HEK293 (cell line): ENCODE data around the gene CCDC85C.

Experiments
- GLI4 ChIP-seq: fragments of 450-650 bp; formaldehyde crosslinking; IDR thresholded peaks from 2 replicates; pipeline ENCODE4 v1.5.1; 2016; ENCODE audit warnings: missing biosample characterization, missing genetic modification characterization
- GLIS2 ChIP-seq: fragments of 450-650 bp; formaldehyde crosslinking; IDR thresholded peaks from 2 replicates; pipeline ENCODE4 v1.5.1; 2016; ENCODE audit warnings: missing biosample characterization, missing genetic modification characterization
- KLF10 ChIP-seq: fragments of 450-650 bp; IDR thresholded peaks from 2 replicates; pipeline ENCODE4 v1.5.1; 2018; ENCODE audit warnings: missing biosample characterization, mild to moderate bottlenecking, missing genetic modification characterization
- KLF8 ChIP-seq: fragments of 450-650 bp; formaldehyde crosslinking; IDR thresholded peaks from 2 replicates; pipeline ENCODE4 v1.5.1; 2016; ENCODE audit warnings: missing biosample characterization, missing genetic modification characterization
- MEIS1 ChIP-seq: sonication (generic); formaldehyde crosslinking; IDR thresholded peaks from 2 replicates; pipeline ENCODE4 v1.8.1; 2022; ENCODE audit warnings: missing genetic modification reagents, mild to moderate bottlenecking, borderline replicate concordance
- MYNN ChIP-seq: fragments of 450-650 bp; formaldehyde crosslinking; IDR thresholded peaks from 2 replicates; pipeline ENCODE4 v1.5.1; 2016; ENCODE audit warnings: missing biosample characterization, missing genetic modification characterization, borderline replicate concordance
- PBX3 ChIP-seq: sonication (generic); formaldehyde crosslinking; IDR thresholded peaks from 2 replicates; pipeline ENCODE4 v1.8.1; 2022; ENCODE audit warnings: mild to moderate bottlenecking, moderate library complexity, missing genetic modification reagents
- PRDM2 ChIP-seq: fragments of 450-650 bp; formaldehyde crosslinking; IDR thresholded peaks from 2 replicates; pipeline ENCODE4 v1.5.1; 2016; ENCODE audit warnings: missing biosample characterization, missing genetic modification characterization, borderline replicate concordance
- REPIN1 ChIP-seq: fragments of 450-650 bp; formaldehyde crosslinking; IDR thresholded peaks from 2 replicates; pipeline ENCODE4 v1.5.1; 2017; ENCODE audit warnings: missing biosample characterization, missing genetic modification characterization, low read depth
- SETDB1 ChIP-seq: IDR thresholded peaks from one replicate; pipeline ENCODE4 v1.6.1; 2017; ENCODE audit warnings: mild to moderate bottlenecking, low read length, moderate library complexity, mixed read lengths; ENCODE audit not compliant: insufficient read length
- ZBTB1 ChIP-seq: fragments of 450-650 bp; formaldehyde crosslinking; IDR thresholded peaks from 2 replicates; pipeline ENCODE4 v1.5.1; 2016; ENCODE audit warnings: missing biosample characterization, missing genetic modification characterization
- ZBTB20 ChIP-seq: fragments of 450-650 bp; formaldehyde crosslinking; IDR thresholded peaks from 2 replicates; pipeline ENCODE4 v1.5.1; 2016; ENCODE audit warnings: missing biosample characterization, missing genetic modification characterization
- ZNF175 ChIP-seq: fragments of 450-650 bp; formaldehyde crosslinking; IDR thresholded peaks from 2 replicates; pipeline ENCODE4 v1.5.1; 2016; ENCODE audit warnings: missing biosample characterization, missing genetic modification characterization
- ZNF211 ChIP-seq: fragments of 450-650 bp; formaldehyde crosslinking; IDR thresholded peaks from 2 replicates; pipeline ENCODE4 v1.5.1; 2016; ENCODE audit warnings: low read depth, missing biosample characterization, missing genetic modification characterization
- ZNF239 ChIP-seq: fragments of 450-650 bp; formaldehyde crosslinking; IDR thresholded peaks from 2 replicates; pipeline ENCODE4 v1.5.1; 2016; ENCODE audit warnings: missing biosample characterization, missing genetic modification characterization
- ZNF292 ChIP-seq: fragments of 450-650 bp; formaldehyde crosslinking; IDR thresholded peaks from 2 replicates; pipeline ENCODE4 v1.5.1; 2016; ENCODE audit warnings: low read depth, missing biosample characterization, missing genetic modification characterization, borderline replicate concordance
- ZNF302 ChIP-seq: fragments of 450-650 bp; formaldehyde crosslinking; IDR thresholded peaks from 2 replicates; pipeline ENCODE4 v1.5.1; 2016; ENCODE audit warnings: missing biosample characterization, missing genetic modification characterization, low read depth
- ZNF366 ChIP-seq: fragments of 450-650 bp; formaldehyde crosslinking; conservative IDR thresholded peaks from 2 replicates; pipeline ENCODE4 v1.5.1; 2016; ENCODE audit warnings: missing biosample characterization, missing genetic modification characterization
- ZNF426 ChIP-seq: fragments of 450-650 bp; formaldehyde crosslinking; IDR thresholded peaks from 2 replicates; pipeline ENCODE4 v1.5.1; 2017; ENCODE audit warnings: missing biosample characterization, missing genetic modification characterization, mild to moderate bottlenecking, inconsistent platforms, moderate library complexity
- ZNF514 ChIP-seq: fragments of 450-650 bp; formaldehyde crosslinking; IDR thresholded peaks from 2 replicates; pipeline ENCODE4 v1.5.1; 2016; ENCODE audit warnings: missing biosample characterization, missing genetic modification characterization
- ZNF600 ChIP-seq: fragments of 450-650 bp; formaldehyde crosslinking; IDR thresholded peaks from 2 replicates; pipeline ENCODE4 v1.5.1; 2016; ENCODE audit warnings: missing biosample characterization, missing genetic modification characterization
- ZNF626 ChIP-seq: fragments of 450-650 bp; sonication (Bioruptor Pico); formaldehyde crosslinking; IDR thresholded peaks from 2 replicates; pipeline ENCODE4 v1.5.1; 2018; ENCODE audit warnings: missing biosample characterization, missing genetic modification characterization, inconsistent platforms
- ZNF654 ChIP-seq: fragments of 450-650 bp; formaldehyde crosslinking; IDR thresholded peaks from 2 replicates; pipeline ENCODE4 v1.5.1; 2016; ENCODE audit warnings: low read depth, missing biosample characterization, missing genetic modification characterization
- ZNF768 ChIP-seq: fragments of 450-650 bp; formaldehyde crosslinking; IDR thresholded peaks from 2 replicates; pipeline ENCODE4 v1.5.1; 2018; ENCODE audit warnings: missing biosample characterization, mild to moderate bottlenecking, missing genetic modification characterization
- ZNF785 ChIP-seq: fragments of 450-650 bp; formaldehyde crosslinking; IDR thresholded peaks from 2 replicates; pipeline ENCODE4 v1.5.1; 2016; ENCODE audit warnings: missing biosample characterization, missing genetic modification characterization
- ZNF791 ChIP-seq: fragments of 450-650 bp; formaldehyde crosslinking; IDR thresholded peaks from 2 replicates; pipeline ENCODE4 v1.5.1; 2016; ENCODE audit warnings: missing biosample characterization, missing genetic modification characterization
- TF ChIP-seq, protein P1 (sequence below): fragments of 450-650 bp; formaldehyde crosslinking; IDR thresholded peaks from 2 replicates; pipeline ENCODE4; 2016; ENCODE audit warnings: missing biosample characterization, missing genetic modification characterization
- TF ChIP-seq, protein P2 (sequence below): fragments of 450-650 bp; formaldehyde crosslinking; IDR thresholded peaks from 2 replicates; pipeline ENCODE4 v1.5.1; 2016; ENCODE audit warnings: missing biosample characterization, missing genetic modification characterization
- TF ChIP-seq, protein P3 (sequence below): fragments of 450-650 bp; formaldehyde crosslinking; IDR thresholded peaks from 2 replicates; pipeline ENCODE4 v1.5.1; 2017; ENCODE audit warnings: missing biosample characterization, missing genetic modification characterization

The CCDC85C gene

DNA sequence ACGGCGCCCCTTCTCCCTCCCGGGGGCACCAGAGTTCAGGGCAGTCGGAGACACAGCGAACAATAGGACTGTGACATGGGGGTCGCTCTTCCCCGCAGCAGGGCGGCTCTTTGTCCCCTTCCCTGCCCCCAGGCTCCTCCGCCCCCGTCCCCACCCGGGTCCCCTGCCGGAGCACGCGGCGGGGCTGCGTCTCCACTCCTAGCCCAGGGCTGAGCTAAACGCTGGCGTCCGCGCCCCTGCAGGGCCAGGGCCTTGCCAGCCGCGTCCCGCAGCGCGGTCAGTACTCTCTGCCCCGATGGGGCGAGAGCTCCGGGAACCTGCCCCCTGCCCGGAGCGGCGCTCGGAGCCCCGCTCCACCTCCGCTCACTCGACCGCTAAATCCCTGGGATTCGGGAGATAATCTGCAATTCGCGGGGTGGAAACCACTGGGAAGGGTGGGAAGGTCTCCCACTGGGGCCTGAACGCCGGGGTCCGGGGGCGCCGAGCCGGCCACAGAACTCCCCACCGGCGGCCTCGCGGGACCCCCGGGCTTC is 825 bp upstream of the CCDC85C start (continued):
- TF ChIP-seq PRDM2 (tag by site-specific recombination): no peak
- no peak for TF ChIP-seq ZNF175
- TF ChIP-seq ZNF426: no peak
- no peak for TF ChIP-seq ZNF366 (tag by site-specific recombination)
- peak; percentile 73 for TF ChIP-seq GLIS2 (tag by site-specific recombination)
- peak; percentile 42; the same call in 1 of the 2 replicates for TF ChIP-seq KLF8 (tag by site-specific recombination)
- no peak for TF ChIP-seq ZNF302 (tag by site-specific recombination)
- TF ChIP-seq ZNF514 (tag by site-specific recombination): no peak
- TF ChIP-seq, protein P1, sequence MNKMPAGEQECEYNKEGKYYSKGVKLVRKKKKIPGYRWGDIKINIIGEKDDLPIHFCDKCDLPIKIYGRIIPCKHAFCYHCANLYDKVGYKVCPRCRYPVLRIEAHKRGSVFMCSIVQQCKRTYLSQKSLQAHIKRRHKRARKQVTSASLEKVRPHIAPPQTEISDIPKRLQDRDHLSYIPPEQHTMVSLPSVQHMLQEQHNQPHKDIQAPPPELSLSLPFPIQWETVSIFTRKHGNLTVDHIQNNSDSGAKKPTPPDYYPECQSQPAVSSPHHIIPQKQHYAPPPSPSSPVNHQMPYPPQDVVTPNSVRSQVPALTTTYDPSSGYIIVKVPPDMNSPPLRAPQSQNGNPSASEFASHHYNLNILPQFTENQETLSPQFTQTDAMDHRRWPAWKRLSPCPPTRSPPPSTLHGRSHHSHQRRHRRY (tag by site-specific recombination): no peak
- no peak for TF ChIP-seq SETDB1
- peak; percentile 5; the same call in 1 of the 2 replicates for TF ChIP-seq ZNF600 (tag by site-specific recombination)
- TF ChIP-seq MEIS1 (CRISPR knock-in tag): no peak
- TF ChIP-seq ZNF292 (tag by site-specific recombination): no peak
- TF ChIP-seq GLI4: no peak
- TF ChIP-seq ZNF211 (tag by site-specific recombination): no peak
- TF ChIP-seq, protein P2, sequence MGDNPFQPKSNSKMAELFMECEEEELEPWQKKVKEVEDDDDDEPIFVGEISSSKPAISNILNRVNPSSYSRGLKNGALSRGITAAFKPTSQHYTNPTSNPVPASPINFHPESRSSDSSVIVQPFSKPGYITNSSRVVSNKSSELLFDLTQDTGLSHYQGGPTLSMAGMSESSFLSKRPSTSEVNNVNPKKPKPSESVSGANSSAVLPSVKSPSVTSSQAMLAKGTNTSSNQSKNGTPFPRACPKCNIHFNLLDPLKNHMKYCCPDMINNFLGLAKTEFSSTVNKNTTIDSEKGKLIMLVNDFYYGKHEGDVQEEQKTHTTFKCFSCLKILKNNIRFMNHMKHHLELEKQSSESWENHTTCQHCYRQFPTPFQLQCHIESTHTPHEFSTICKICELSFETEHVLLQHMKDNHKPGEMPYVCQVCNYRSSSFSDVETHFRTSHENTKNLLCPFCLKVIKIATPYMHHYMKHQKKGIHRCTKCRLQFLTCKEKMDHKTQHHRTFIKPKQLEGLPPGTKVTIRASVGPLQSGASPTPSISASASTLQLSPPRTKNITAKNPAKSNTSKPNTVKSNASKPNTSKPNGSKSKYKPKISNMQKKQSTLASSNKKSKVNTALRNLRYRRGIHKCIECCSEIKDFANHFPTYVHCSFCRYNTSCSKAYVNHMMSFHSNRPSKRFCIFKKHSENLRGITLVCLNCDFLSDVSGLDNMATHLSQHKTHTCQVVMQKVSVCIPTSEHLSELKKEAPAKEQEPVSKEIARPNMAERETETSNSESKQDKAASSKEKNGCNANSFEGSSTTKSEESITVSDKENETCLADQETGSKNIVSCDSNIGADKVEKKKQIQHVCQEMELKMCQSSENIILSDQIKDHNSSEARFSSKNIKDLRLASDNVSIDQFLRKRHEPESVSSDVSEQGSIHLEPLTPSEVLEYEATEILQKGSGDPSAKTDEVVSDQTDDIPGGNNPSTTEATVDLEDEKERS (tag by site-specific recombination): no peak
- TF ChIP-seq, protein P3, sequence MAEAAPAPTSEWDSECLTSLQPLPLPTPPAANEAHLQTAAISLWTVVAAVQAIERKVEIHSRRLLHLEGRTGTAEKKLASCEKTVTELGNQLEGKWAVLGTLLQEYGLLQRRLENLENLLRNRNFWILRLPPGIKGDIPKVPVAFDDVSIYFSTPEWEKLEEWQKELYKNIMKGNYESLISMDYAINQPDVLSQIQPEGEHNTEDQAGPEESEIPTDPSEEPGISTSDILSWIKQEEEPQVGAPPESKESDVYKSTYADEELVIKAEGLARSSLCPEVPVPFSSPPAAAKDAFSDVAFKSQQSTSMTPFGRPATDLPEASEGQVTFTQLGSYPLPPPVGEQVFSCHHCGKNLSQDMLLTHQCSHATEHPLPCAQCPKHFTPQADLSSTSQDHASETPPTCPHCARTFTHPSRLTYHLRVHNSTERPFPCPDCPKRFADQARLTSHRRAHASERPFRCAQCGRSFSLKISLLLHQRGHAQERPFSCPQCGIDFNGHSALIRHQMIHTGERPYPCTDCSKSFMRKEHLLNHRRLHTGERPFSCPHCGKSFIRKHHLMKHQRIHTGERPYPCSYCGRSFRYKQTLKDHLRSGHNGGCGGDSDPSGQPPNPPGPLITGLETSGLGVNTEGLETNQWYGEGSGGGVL (tag by site-specific recombination): peak; percentile 13; the same call in 1 of the 2 replicates
- no peak for TF ChIP-seq ZNF768 (tag by site-specific recombination)
- no peak for TF ChIP-seq REPIN1 (tag by site-specific recombination)
- peak; percentile 89 for TF ChIP-seq ZBTB20 (tag by site-specific recombination)
- TF ChIP-seq MYNN: no peak
- TF ChIP-seq KLF10 (tag by site-specific recombination): no peak
- no peak for TF ChIP-seq ZNF626 (tag by site-specific recombination)
- TF ChIP-seq ZBTB1 (tag by site-specific recombination): no peak
- TF ChIP-seq ZNF239: no peak
- no peak for TF ChIP-seq ZNF785
- no peak for TF ChIP-seq PBX3 (CRISPR knock-in tag)
- TF ChIP-seq ZNF654 (tag by site-specific recombination): no peak
- TF ChIP-seq ZNF791 (tag by site-specific recombination): no peak
